CD4-positive, alpha-beta T cell treated with Interleukin-21 for 1 hour (primary cell): ENCODE measurements around the gene COBL.
"Not testable (repeated sequence)": the region's sequence is repeated elsewhere in the genome, so short reads cannot be mapped to it uniquely, and the experiment has no call there.

ENCODE experiments used
- DNase-seq: peaks from one replicate; pipeline ENCODE4 v3.0.0-alpha.2; 2020

The COBL gene

GRCh38 chr7:51013861-51014511 is 302.6 kb downstream of the COBL start:
- DNase-seq: no peak

- no peak for DNase-seq
These were observed 303.3 kb downstream of the COBL start for GRCh38 chr7:51013218-51013786.

- no peak for DNase-seq
These were observed 303.9 kb downstream of the COBL start for GRCh38 chr7:51012569-51013217.

- no peak for DNase-seq
These were observed 304.8 kb downstream of the COBL start for GRCh38 chr7:51011710-51012350.

DNA sequence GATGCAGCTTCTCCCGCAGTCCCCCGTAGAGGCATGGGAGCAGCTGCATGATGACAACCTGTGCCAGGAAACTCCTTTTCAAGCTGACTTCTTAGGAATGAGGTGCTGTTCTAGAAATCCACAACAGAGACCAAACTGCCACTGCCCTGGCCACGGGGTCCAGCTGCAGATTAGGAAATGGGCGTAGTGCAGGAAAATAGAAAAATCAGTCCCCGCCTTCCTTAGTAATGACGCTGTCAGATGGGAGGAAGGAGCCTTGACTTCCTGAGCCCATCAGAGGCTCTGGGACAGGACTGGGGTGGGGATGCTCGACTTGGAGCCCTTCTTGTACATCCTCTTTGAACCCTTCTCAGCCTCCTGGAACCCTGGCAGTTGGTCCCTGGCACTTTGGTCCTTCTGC is 306.1 kb downstream of the COBL start:
- DNase-seq: no peak

DNA sequence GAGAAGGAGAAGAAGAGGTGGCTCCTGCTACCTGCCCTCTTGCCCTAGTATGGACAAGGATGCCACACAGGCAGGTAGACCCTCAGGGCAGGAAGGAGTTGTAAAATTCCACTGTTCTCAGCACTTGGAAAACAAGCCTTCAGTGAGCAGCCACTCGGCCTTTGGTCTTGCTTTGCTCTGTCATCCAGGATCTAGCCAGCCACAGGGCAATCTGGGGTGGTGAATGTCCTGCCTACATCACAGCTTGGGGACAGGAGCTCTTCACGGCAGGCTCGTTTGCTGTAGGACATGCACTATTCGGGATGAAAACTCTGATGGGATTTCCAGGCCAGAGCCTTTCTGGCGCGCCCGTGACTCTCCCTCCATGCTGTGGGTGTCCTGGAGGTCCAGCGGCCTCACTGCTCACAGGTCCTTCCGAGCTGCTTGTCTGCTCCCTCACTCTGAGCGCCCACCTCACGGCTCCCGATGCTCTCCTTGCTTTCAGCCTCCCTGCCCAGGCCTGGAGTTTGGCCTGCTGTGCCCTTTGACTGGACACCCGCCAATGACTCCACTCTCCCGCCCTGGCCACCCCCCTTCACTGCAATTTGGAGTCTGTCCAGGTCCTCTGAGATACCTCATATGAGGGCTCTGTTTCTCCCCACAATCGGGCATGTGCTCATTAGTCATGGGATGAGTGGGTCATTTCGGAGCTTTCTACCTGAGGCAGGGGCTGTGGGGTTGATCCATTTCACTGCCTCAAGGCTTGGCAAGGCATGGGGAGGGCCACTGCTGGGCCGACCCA is 306.7 kb downstream of the COBL start:
- no peak for DNase-seq

DNA sequence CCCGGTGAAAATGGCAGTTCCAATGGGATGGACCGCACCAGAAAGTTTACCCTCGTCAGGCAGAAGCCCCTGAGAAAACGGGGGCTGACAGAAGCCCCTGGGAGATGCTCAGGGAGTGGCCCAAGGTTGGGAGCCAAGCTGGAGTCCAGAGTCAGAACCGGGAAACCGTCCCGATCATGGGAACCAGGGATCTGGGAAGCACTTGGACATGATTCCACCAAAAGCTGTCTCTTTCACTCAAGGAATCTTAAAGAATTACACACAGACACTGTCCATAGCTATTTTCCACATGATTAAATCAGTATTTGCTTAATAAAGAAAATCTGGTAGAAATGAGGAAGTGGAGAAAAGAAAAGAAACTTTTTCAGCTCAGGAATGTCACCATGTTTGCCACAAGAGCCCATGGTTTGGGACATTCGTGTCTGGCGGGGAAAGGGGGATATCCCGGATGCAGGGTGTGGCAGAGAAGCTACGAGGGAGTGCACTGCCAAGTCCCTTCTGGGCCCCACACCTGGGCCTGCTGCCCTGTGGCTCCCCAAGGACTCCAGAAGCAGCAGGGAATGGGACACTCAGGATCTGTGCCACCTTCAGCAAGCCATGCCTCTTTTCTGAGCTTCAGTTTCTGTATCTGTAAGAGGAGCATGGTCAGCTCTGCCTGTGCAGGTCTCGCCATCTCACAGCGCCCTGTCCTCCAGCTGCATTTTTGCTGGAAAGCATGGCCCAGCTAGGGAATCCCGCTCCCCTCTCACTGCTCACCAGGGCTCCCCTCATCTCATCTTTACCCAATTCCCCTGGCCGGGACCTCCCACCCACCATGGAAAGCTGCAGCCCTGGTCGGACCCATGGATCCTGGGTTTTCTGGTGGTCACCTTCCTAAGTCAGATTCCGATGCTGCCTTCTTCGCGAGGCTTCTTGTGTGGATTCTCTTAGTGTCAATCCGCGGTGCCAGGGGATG is 308.8 kb downstream of the COBL start:
- no peak for DNase-seq

- DNase-seq: no peak
These were observed 309.9 kb downstream of the COBL start for GRCh38 chr7:51006483-51007235.

- no peak for DNase-seq
These were observed 311.5 kb downstream of the COBL start for GRCh38 chr7:51005074-51005473.

- DNase-seq: no peak
These were observed 315.7 kb downstream of the COBL start for GRCh38 chr7:51000956-51001355.

DNA sequence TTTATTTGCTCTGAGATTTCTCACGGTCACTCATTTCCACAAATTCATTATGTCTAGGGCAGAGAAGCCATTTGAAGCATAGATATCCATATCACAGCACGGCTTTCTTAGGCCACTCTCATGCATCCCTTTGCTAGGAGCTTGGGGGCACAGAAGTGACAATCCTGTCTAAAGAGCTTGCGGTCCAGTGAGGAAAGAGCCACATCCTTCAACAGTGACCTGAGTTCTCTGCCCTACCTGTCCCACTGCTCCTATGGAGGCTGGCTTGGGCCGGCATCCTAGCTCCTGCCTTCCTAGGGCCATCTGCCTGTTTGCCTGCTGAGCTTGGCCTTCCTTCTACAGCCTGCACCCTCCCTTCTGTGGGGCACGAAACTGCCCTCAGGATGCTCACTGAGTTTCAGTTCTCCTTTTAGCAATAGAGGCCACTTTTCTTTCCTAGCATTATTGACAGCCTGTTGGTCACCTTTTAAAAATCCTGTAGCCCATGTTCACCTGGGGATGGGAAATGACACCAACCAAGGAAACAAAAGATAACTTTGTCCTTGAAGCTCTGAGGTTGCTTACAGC is 321.8 kb downstream of the COBL start:
- DNase-seq: no peak

DNA sequence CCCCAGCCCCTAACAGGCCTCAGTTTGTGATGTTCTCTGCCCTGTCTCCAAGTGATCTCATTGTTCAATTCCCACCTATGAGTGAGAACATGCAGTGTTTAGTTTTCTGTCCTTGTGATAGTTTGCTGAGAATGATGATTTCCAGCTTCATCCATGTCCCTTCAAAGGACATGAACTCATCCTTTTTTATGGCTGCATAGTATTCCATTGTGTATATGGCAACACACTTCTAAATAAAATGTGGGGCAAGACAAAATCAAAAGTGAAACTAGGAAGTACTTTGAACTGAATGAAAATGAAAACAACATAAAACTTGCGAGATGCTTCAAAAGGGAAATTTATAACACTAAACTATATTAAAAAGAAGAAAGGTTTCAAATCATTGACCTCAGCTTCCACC is 326.4 kb downstream of the COBL start:
- DNase-seq: not testable (repeated sequence)

DNA sequence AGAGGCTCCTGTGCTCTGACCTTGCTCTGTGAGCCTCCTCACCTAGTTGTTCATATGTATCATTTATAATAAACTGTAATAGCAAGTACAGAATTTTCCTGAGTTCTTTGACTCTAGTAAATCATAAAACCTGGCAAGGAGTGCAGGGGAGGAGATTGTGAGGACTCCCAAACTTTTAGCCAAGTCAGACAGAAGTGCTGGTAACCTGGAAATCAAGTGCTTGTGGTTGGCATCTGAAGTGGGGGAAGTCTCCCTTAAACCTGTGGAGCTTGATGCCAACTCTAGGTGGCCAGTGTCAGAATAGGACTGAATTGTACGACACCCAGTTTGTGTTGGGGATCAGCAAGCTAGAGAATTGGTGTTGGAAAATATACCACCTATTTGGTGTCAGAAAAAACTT is 327.6 kb downstream of the COBL start:
- no peak for DNase-seq

DNA sequence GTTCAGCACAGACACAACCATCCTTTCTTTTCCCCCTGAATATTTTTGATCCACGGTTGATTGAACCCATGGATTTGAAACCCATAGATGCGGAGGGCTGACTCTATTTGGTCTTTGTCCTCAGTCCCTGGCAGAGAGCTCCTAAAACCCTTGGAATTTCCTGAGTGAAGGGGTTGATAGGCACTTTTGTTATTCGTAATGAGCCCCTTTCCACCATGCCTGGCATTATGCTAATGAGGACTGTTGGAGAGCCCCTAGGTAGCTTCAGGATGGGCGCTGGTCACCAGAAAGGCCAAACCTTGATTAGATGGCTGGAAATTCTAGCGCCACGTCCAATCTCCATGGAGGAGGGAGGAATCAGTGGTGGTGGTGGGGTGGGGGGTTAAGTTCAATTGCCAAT is 328.1 kb downstream of the COBL start:
- DNase-seq: no peak

DNA sequence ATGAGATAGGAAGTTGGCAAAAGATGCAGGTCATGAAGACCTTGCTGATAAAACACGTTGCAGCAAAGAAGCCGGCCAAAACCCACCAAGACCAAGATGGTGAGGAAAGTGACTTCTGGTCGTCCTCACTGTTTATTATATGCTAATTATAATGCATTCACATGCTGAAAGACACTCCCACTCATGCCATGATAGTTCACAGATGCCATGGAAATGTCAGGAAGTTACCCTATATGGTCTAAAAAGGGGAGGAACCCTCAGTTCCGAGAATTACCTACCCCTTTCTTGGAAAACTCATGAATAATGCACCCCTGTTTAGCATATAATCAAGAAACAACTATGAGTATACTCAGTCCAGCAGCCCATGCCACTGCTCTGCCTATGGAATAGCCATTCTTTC is 331.5 kb downstream of the COBL start:
- DNase-seq: no peak

GRCh38 chr7:50983850-50984249 is 332.8 kb downstream of the COBL start:
- no peak for DNase-seq

DNA sequence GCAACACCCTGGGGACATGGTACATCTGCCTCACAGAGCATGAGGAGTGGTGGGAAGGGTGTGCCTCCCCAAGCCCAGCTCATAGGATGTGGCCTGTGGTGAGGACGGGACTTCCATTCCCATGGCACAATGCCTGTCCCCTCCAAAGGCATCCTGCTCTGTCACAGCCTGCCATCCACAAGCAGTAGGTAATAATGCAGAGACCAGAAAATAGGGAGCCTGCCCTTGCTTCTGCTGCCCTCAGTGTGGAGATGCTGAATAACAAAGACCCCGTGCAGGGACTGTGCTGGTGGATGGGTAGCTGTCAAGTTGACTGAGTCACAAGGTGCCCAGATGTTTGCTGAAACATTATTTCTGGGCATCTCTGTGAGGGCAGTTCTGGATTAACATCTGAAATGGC is 334.0 kb downstream of the COBL start:
- DNase-seq: no peak

DNA sequence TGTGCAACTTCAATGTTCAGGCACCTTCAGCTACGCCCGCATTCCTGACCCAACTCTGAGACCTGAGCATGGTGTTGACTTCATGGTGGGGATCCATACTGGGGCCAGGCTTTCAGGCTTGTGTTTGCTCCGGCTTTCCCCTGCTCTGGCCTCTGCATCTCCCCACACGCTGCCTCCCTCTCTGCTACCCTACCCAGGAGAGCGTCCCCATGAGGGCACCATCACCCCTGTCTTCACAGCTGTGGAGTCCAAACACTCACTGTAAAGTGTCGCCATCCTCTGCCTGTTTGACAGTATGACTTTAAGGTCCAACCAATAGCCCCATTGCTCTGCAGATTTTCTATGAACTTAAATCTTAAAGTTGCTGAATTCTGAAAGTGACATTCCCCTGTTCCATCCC is 334.9 kb downstream of the COBL start:
- DNase-seq: no peak

DNA sequence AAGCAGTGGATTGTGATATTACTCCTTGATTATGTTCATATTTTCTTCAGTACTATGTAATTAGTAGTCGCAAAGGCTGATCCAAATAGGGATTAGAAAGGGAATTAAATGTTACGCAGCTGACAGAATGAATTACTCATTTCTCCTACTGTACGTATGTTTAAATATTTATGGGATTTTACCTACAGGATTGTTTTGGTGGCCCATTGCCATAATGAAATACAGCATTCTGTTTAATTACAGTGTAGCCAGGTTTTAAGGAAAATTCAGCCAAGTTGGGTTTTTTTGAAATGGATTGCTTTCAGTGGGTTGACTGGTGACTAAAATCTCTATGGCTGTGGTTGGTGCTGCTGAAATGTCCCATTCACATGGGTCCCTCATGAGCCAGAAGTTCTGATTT is 336.2 kb downstream of the COBL start:
- DNase-seq: no peak

DNA sequence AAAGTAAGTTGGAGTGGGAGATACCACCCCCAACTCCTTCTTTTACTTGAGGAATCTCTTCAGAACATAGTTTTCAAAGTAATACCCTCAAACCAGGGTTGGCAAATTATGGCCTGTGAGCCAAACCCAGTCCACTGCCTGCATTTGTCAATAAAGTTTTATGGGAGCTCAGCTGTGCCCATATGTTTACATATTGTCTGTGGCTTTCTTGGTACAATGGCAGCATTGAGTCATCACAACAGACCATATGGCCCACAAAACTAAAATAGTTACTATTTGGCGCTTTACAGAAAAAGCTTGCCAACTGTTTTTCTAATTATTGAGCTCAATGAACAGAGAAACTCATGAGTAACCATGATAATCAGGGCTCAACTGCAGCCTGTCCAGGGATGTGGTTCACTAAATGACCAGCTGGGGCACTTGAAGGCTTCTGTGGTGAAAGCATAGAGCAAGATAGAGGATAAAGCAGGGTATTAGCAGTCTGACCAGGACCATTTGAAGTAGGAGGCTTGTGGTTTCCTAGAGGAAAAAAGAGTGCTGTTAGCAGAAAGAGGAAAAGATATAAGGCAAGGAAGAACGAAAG is 337.9 kb downstream of the COBL start:
- no peak for DNase-seq

- DNase-seq: no peak
These were observed 339.2 kb downstream of the COBL start for GRCh38 chr7:50977421-50977820.
